Suprapubic skin (tissue), 4 donors: ENCODE results near the gene POLR3C. TPM values are rescaled to one million over a fixed set of nuclear protein-coding genes. Genes with fewer than 3 reads are reported as not detected.
A peak's percentile ranks its signal among the peaks of the same experiment; 100 is the strongest.

ENCODE experiments used
- DNase-seq, 2 donors: peaks; one replicate each; pipeline ENCODE4 v3.0.0-alpha.2; 2019; ENCODE audit warnings: low spot score in 2 of 2
- H3K27ac ChIP-seq: fragments of 200-600 bp; sonication (generic); one replicate; pipeline ENCODE4 v1.5.1; 2019
- H3K27me3 ChIP-seq: fragments of 200-600 bp; sonication (generic); one replicate; pipeline ENCODE4 v1.5.1; 2019
- H3K36me3 ChIP-seq: fragments of 200-600 bp; sonication (generic); one replicate; pipeline ENCODE4 v1.5.1; 2019
- H3K4me1 ChIP-seq: fragments of 200-600 bp; sonication (generic); one replicate; pipeline ENCODE4 v1.5.1; 2019
- H3K4me3 ChIP-seq: fragments of 200-600 bp; sonication (generic); one replicate; pipeline ENCODE4 v1.5.1; 2019; ENCODE audit warnings: mild to moderate bottlenecking
- H3K9me3 ChIP-seq: fragments of 200-600 bp; sonication (generic); one replicate; pipeline ENCODE4 v1.5.1; 2019
- CTCF ChIP-seq, 2 donors: fragments of 200-600 bp in 1 of 2; fragments of 450-650 bp in 1 of 2; sonication (generic) in 1 of 2; IDR thresholded peaks; one replicate each; pipeline ENCODE4 v1.5.1; 2016 to 2019; ENCODE audit warnings: antibody characterized with exemption in 2 of 2, mild to moderate bottlenecking in 1 of 2, moderate library complexity in 1 of 2
- EP300 ChIP-seq: sonication (generic); formaldehyde crosslinking; IDR thresholded peaks from one replicate; pipeline ENCODE4 v1.6.1; 2017; ENCODE audit warnings: antibody characterized with exemption
- POLR2A ChIP-seq, 2 donors: fragments of 450-650 bp; IDR thresholded peaks; one replicate each; pipeline ENCODE4 v1.6.1; 2017; ENCODE audit warnings: antibody characterized with exemption in 2 of 2, mild to moderate bottlenecking in 2 of 2, moderate library complexity in 2 of 2
- POLR2AphosphoS5 ChIP-seq, 3 donors: sonication (generic); formaldehyde crosslinking; IDR thresholded peaks; one replicate each; pipeline ENCODE4 v1.6.1; 2017; ENCODE audit warnings: antibody characterized with exemption in 3 of 3
- WGBS: methylation state at CpG from one replicate; pipeline ENCODE4 v1.1.5; 2018; 5-methylcytosine and 5-hydroxymethylcytosine counted together
- total RNA-seq, 4 donors: library from RNA; depleted of rRNA; stranded (reverse); fragments of >200 nt; gene quantifications; one replicate each; pipeline ENCODE4 v1.1.0, GENCODE V29; 2016

Gene POLR3C
- total RNA-seq, 4 donors from 2014 or later, result 22.5 to 40.8 (median 24.8) TPM

- Histone ChIP-seq H3K36me3 (peaks cover 36% of the 10 kb centered on the region), H3K4me1 (peaks cover 20% of the 10 kb centered on the region), H3K4me3 (peak overlapping the region; percentile 84), H3K27ac (peak overlapping the region; percentile 89), H3K9me3 (no peaks in the 10 kb centered on the region), H3K27me3 (no peaks in the 10 kb centered on the region)
- peak; percentile 85 to 88 for DNase-seq
- 5% methylated on average over 26 of the region's 35 CpGs for WGBS
- TF ChIP-seq CTCF (IDR thresholded peaks at IDR 0.05) (no peak), POLR2A (IDR thresholded peaks at IDR 0.05) (no peak), EP300 (no peak), POLR2AphosphoS5 (IDR thresholded peaks at IDR 0.05) (no peak)
Measured at GRCh38 chr1:145858238-145858900, 34.4 kb downstream of the POLR3C start.

- peaks cover 20% of the 10 kb centered on the region for H3K4me1 ChIP-seq
- H3K27ac ChIP-seq, result peak within 1 kb of the TSS; percentile 89
- peaks cover 30% of the 10 kb centered on the region for H3K36me3 ChIP-seq
- peak within 1 kb of the TSS; percentile 84 for H3K4me3 ChIP-seq
- 2% methylated on average over 13 of the region's 42 CpGs for WGBS
- peak; percentile 98 for DNase-seq
- H3K9me3 ChIP-seq, result no peaks in the 10 kb centered on the region
- TF ChIP-seq POLR2A (IDR thresholded peaks at IDR 0.05) (no peak), CTCF (IDR thresholded peaks at IDR 0.05) (no peak), POLR2AphosphoS5 (IDR thresholded peaks at IDR 0.05) (no peak), EP300 (no peak)
- H3K27me3 ChIP-seq, result no peaks in the 10 kb centered on the region
Measured at GRCh38 chr1:145858901-145859490, 35.0 kb downstream of the POLR3C start, which contains the start of gene PIAS3. Gene PIAS3, minus strand, starts transcription at chr1:145859081. Its CDS starts 91 bp downstream, at chr1:145858990.

GRCh38 chr1:145859491-145860023 lies 35.6 kb downstream of the POLR3C start:
- WGBS, result under 1% methylated on average over 18 of the region's 41 CpGs
- H3K4me3 ChIP-seq, result peak overlapping the region; percentile 84
- peak in 1 of 2 donors; percentile 50 for TF ChIP-seq POLR2A (IDR thresholded peaks at IDR 0.05)
- TF ChIP-seq EP300, result no peak
- H3K4me1 ChIP-seq, result peaks cover 20% of the 10 kb centered on the region
- H3K27me3 ChIP-seq, result no peaks in the 10 kb centered on the region
- H3K9me3 ChIP-seq, result no peaks in the 10 kb centered on the region
- peak; percentile 93 to 95 for DNase-seq
- peaks cover 24% of the 10 kb centered on the region for H3K36me3 ChIP-seq
- peak overlapping the region; percentile 89 for H3K27ac ChIP-seq

- no peak overlapping the region for H3K4me3 ChIP-seq
- DNase-seq, result no peak
- peaks cover 4% of the 10 kb centered on the region for H3K36me3 ChIP-seq
- H3K27me3 ChIP-seq, result no peaks in the 10 kb centered on the region
- no peak overlapping the region for H3K27ac ChIP-seq
- no peaks in the 10 kb centered on the region for H3K9me3 ChIP-seq
- TF ChIP-seq POLR2AphosphoS5 (IDR thresholded peaks at IDR 0.05) (no peak), POLR2A (IDR thresholded peaks at IDR 0.05) (no peak), EP300 (no peak), CTCF (IDR thresholded peaks at IDR 0.05) (no peak)
- WGBS, result 64% methylated on average over 5 of the region's 5 CpGs
- peaks cover 6% of the 10 kb centered on the region for H3K4me1 ChIP-seq
Measured at GRCh38 chr1:145863282-145864018, 39.5 kb downstream of the POLR3C start.

GRCh38 chr1:145868232-145868631 lies 44.2 kb downstream of the POLR3C start:
- TF ChIP-seq CTCF (IDR thresholded peaks at IDR 0.05) (no peak), POLR2AphosphoS5 (IDR thresholded peaks at IDR 0.05) (no peak), POLR2A (IDR thresholded peaks at IDR 0.05) (no peak), EP300 (no peak)
- Histone ChIP-seq H3K27me3 (no peaks in the 10 kb centered on the region), H3K4me1 (peaks cover 20% of the 10 kb centered on the region), H3K9me3 (no peaks in the 10 kb centered on the region), H3K4me3 (no peak overlapping the region), H3K36me3 (peaks cover 4% of the 10 kb centered on the region), H3K27ac (no peak overlapping the region)
- no peak for DNase-seq
- 74% methylated on average over 4 of the region's 4 CpGs for WGBS
